SK-N-SH (cell line): Measurements from ENCODE around the gene CNTLN. TPM values are rescaled to one million over a fixed set of nuclear protein-coding genes. Genes with fewer than 3 reads are reported as not detected.

ENCODE experiments used
- CTCF ChIA-PET: fragments of 300-600, 350-600 bp; formaldehyde crosslinking; extraction: SDS; loops from one replicate; lab custom pipeline; 2021; lab: Yijun Ruan, JAX
- POLR2A ChIA-PET: fragments of 350-600 bp; sonication (Branson Sonifier 250); formaldehyde crosslinking; extraction: SDS; loops from one replicate; lab custom pipeline; 2020; ENCODE audit warnings: antibody characterized with exemption, inconsistent platforms; lab: Yijun Ruan, JAX
- DNase-seq: peaks from one replicate; pipeline ENCODE4 v3.0.0; 2012
- H2AFZ ChIP-seq: fragments of 200-600 bp; sonication (generic); 2 replicates; pipeline ENCODE4 v1.8.1; 2016; ENCODE audit warnings: antibody characterized with exemption, mild to moderate bottlenecking, low read depth
- H3F3A ChIP-seq: fragments of 200-600 bp; sonication (generic); replicated peaks from 2 replicates; pipeline ENCODE3; 2016; ENCODE audit warnings: antibody characterized with exemption, mild to moderate bottlenecking; ENCODE audit not compliant: insufficient read depth
- H3K27ac ChIP-seq, 2 experiments: fragments of 200-500 bp in 1 of 2; fragments of 200-600 bp in 1 of 2; sonication (Bioruptor generic) in 1 of 2; sonication (generic), shearing (Covaris generic) in 1 of 2; 2 replicates each; pipeline versions ENCODE4 v1.5.1 to v1.6.1; 2014 to 2016; ENCODE audit warnings: low read depth in 2 of 2, inconsistent platforms in 1 of 2, low read length in 1 of 2, mild to moderate bottlenecking in 1 of 2, mixed read lengths in 1 of 2
- H3K27me3 ChIP-seq: fragments of 200-600 bp; sonication (generic), shearing (Covaris generic); 2 replicates; pipeline ENCODE4 v1.6.1; 2016; ENCODE audit warnings: mixed run types; ENCODE audit not compliant: insufficient read depth
- H3K36me3 ChIP-seq, 2 experiments: fragments of 200-500 bp in 1 of 2; fragments of 200-600 bp in 1 of 2; sonication (Bioruptor generic) in 1 of 2; sonication (generic) in 1 of 2; replicated peaks in 1 of 2; 2 replicates each; pipeline versions ENCODE3 to v1.5.1; 2014 to 2016; ENCODE audit warnings: low read length in 1 of 2, mild to moderate bottlenecking in 1 of 2; ENCODE audit not compliant: insufficient read depth in 2 of 2, control insufficient read depth in 1 of 2
- H3K4me1 ChIP-seq, 2 experiments: fragments of 200-500 bp in 1 of 2; fragments of 200-600 bp in 1 of 2; sonication (Bioruptor generic) in 1 of 2; sonication (generic), shearing (Covaris generic) in 1 of 2; 2 replicates each; pipeline versions ENCODE4 v1.5.1 to v1.6.1; 2014 to 2016; ENCODE audit warnings: low read depth in 1 of 2, low read length in 1 of 2, mixed run types in 1 of 2; ENCODE audit not compliant: insufficient read depth in 2 of 2, control insufficient read depth in 1 of 2
- H3K4me2 ChIP-seq: fragments of 200-600 bp; sonication (generic), shearing (Covaris generic); 2 replicates; pipeline ENCODE4 v1.6.1; 2017; ENCODE audit warnings: mixed run types
- H3K4me3 ChIP-seq, 2 experiments: fragments of 200-500 bp in 1 of 2; fragments of 200-600 bp in 1 of 2; sonication (Bioruptor generic) in 1 of 2; sonication (generic), shearing (Covaris generic) in 1 of 2; 2 replicates each; pipeline versions ENCODE4 v1.5.1 to v1.8.1; 2014 to 2016; ENCODE audit warnings: low read depth in 2 of 2, inconsistent platforms in 1 of 2, low read length in 1 of 2, mild to moderate bottlenecking in 1 of 2, mixed read lengths in 1 of 2, moderate library complexity in 1 of 2
- H3K79me2 ChIP-seq: fragments of 200-600 bp; sonication (generic); 2 replicates; pipeline ENCODE4 v1.8.1; 2017; ENCODE audit warnings: mild to moderate bottlenecking; ENCODE audit not compliant: insufficient read depth
- H3K9ac ChIP-seq: fragments of 200-600 bp; sonication (generic); 2 replicates; pipeline ENCODE4 v1.6.1; 2017; ENCODE audit warnings: mixed run types
- H3K9me2 ChIP-seq: fragments of 200-600 bp; sonication (generic); 2 replicates; pipeline ENCODE4 v1.6.1; 2017; ENCODE audit warnings: mixed run types
- H3K9me3 ChIP-seq: fragments of 200-600 bp; sonication (generic); 2 replicates; pipeline ENCODE4 v1.6.1; 2017; ENCODE audit warnings: mixed run types, mild to moderate bottlenecking, moderate library complexity
- H4K20me1 ChIP-seq: fragments of 200-600 bp; sonication (generic); 2 replicates; pipeline ENCODE4 v1.6.1; 2017; ENCODE audit warnings: mild to moderate bottlenecking, mixed run types; ENCODE audit not compliant: insufficient read depth
- EZH2phosphoT487 ChIP-seq: fragments of 200-600 bp; sonication (generic); IDR thresholded peaks from 2 replicates; pipeline ENCODE4 v1.6.1; 2017; ENCODE audit warnings: low read depth, mixed run types, mild to moderate bottlenecking, antibody characterized with exemption, moderate library complexity, borderline replicate concordance
- FOSL2 ChIP-seq: IDR thresholded peaks from 2 replicates; pipeline ENCODE4 v1.4.0; 2012; ENCODE audit warnings: low read depth, mild to moderate bottlenecking, moderate library complexity, borderline replicate concordance
- IRF3 ChIP-seq: fragments of 150-350 bp; IDR thresholded peaks from 2 replicates; pipeline ENCODE4 v1.6.1; 2016; ENCODE audit warnings: mild to moderate bottlenecking, low read depth, low read length
- MAX ChIP-seq: IDR thresholded peaks from 2 replicates; pipeline ENCODE4 v1.4.0; 2012; ENCODE audit warnings: low read depth
- MXI1 ChIP-seq: IDR thresholded peaks from 2 replicates; pipeline ENCODE4 v1.6.1; 2012; ENCODE audit warnings: mild to moderate bottlenecking, low read depth, low read length, improper control_type of control experiment
- NRF1 ChIP-seq: IDR thresholded peaks from 2 replicates; pipeline ENCODE4 v1.6.1; 2012; ENCODE audit warnings: low read depth, mild to moderate bottlenecking, low read length
- RAD21 ChIP-seq: IDR thresholded peaks from 2 replicates; pipeline ENCODE4 v1.6.1; 2012; ENCODE audit warnings: mild to moderate bottlenecking, low read length
- REST ChIP-seq: IDR thresholded peaks from 2 replicates; pipeline ENCODE4 v1.6.1; 2012; ENCODE audit warnings: mild to moderate bottlenecking, low read depth, low read length, moderate library complexity
- RFX5 ChIP-seq: IDR thresholded peaks from 2 replicates; pipeline ENCODE4 v1.6.1; 2012; ENCODE audit warnings: mild to moderate bottlenecking, improper control_type of control experiment, low read length
- SMC3 ChIP-seq: IDR thresholded peaks from 2 replicates; pipeline ENCODE4 v1.6.1; 2012; ENCODE audit warnings: low read depth, low read length, improper control_type of control experiment
- WGBS: methylation state at CpG from one replicate; pipeline ENCODE4 v1.1.6; 2017; ENCODE audit warnings: low lambda C conversion rate; 5-methylcytosine and 5-hydroxymethylcytosine counted together
- polyA plus RNA-seq, 3 experiments: library from polyadenylated mRNA; depleted of rRNA; stranded (reverse); fragments of >200 nt; gene quantifications; 2 replicates each; pipeline ENCODE4 v1.2.3, GENCODE V29; 2012

The CNTLN gene
- polyA plus RNA-seq, 1 of the 3 experiments (the other 2 are of a cell fraction), result 2.5 TPM

GRCh38 chr9:17131494-17131893 lies 3.3 kb upstream of the CNTLN start (continued):
- TF ChIP-seq IRF3 (no peak), NRF1 (no peak)

GRCh38 chr9:17135295-17136160 lies 688 bp downstream of the CNTLN start:
- no peaks in the 10 kb centered on the region for H3K27me3 ChIP-seq
- no peaks in the 10 kb centered on the region for H3K9me3 ChIP-seq
- POLR2A ChIA-PET, result interaction anchor here (1.1 to 1.8 kb wide), 2 partner anchors 18 kb away, joined by 3 to 4 read pairs; no protein-coding TSS in a partner anchor
- peaks cover 0 to 7% of the 10 kb centered on the region in 2 experiments for H3K36me3 ChIP-seq
- TF ChIP-seq EZH2phosphoT487, result no peak
- 0 out of 2 replicates have a peak, but pooled peaks have one; percentile 31 for TF ChIP-seq MAX
- TF ChIP-seq REST, result no peak
- peak; percentile 10; the same call in 1 of the 2 replicates for TF ChIP-seq SMC3
- TF ChIP-seq MXI1, result peak; percentile 62; the same call in 1 of the 2 replicates
- peak; percentile 16; the same call in 1 of the 2 replicates for TF ChIP-seq RAD21
- no peak for TF ChIP-seq RFX5
- no peak for TF ChIP-seq FOSL2
- CTCF ChIA-PET, result interaction anchor here (1.0 to 1.1 kb wide), 2 partner anchors 72 to 81 kb away, joined by 3 to 4 read pairs; no protein-coding TSS in a partner anchor
- H3K9me2 ChIP-seq, result no peaks in the 10 kb centered on the region
- DNase-seq, result peak; percentile 85
- H3K9ac ChIP-seq, result peak overlapping the region; percentile 97
- peak overlapping the region; percentile 89 to 95 for H3K4me3 ChIP-seq
- H2AFZ ChIP-seq, result peak overlapping the region; percentile 96
- peaks cover 12% of the 10 kb centered on the region for H3F3A ChIP-seq
- H4K20me1 ChIP-seq, result no peaks in the 10 kb centered on the region
- 10% methylated on average over 15 of the region's 44 CpGs for WGBS
- peaks cover 49% of the 10 kb centered on the region for H3K79me2 ChIP-seq
- H3K4me1 ChIP-seq, result peaks cover 0 to 4% of the 10 kb centered on the region in 2 experiments; a peak in 2 of 4 replicates
- peak overlapping the region; percentile 64 to 94 for H3K27ac ChIP-seq
- peak overlapping the region; percentile 79 for H3K4me2 ChIP-seq
